ENCODE results near the gene CAPN8.

CAPN8 gene

DNA sequence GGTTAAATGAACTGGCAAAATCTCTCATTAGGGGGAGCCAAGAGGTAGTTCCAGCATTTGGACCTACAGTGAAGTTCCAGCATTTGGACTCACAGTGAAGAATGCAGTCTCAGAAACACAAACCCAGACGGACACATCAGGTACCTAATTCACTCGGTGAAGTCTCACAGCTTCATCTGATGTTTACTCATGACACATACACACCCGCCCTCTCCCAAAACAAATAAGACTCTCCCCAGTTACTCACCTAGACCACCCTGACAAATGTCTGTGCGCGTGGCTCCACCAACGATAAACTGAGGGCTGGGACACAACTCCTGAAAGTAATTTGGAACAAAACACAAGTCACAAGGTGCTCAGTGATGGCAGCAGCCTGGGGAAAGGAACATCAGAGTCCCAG is 11.4 kb downstream of the CAPN8 start:
- no peak overlapping the region for H3K4me3 ChIP-seq (ENCODE audit: low read depth, low read length)
- TF ChIP-seq, protein P1, sequence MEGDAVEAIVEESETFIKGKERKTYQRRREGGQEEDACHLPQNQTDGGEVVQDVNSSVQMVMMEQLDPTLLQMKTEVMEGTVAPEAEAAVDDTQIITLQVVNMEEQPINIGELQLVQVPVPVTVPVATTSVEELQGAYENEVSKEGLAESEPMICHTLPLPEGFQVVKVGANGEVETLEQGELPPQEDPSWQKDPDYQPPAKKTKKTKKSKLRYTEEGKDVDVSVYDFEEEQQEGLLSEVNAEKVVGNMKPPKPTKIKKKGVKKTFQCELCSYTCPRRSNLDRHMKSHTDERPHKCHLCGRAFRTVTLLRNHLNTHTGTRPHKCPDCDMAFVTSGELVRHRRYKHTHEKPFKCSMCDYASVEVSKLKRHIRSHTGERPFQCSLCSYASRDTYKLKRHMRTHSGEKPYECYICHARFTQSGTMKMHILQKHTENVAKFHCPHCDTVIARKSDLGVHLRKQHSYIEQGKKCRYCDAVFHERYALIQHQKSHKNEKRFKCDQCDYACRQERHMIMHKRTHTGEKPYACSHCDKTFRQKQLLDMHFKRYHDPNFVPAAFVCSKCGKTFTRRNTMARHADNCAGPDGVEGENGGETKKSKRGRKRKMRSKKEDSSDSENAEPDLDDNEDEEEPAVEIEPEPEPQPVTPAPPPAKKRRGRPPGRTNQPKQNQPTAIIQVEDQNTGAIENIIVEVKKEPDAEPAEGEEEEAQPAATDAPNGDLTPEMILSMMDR (IDR thresholded peaks at IDR 0.05; ENCODE audit: low read depth, low read length, missing control alignments), result no peak
- no peak for DNase-seq (ENCODE audit: low read depth)

DNA sequence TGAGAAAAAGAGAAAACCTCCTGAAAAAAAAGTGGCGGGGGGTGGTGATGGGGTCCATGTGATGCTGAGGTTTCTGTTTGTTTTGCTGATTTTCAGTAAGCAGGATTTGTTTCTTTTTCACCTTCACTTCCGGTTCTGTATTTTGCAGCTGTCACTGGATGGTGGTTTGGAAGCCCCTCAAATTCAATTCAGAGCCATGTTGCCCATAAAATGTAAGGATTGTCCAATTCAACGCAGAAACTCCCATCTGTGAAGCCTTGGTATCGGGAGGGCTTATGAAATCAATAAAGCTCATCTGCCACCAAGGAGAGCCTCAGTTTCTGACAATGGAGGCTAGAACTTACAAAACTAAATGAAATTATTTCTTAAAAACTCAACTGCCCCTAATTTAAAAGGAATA is 12.1 kb downstream of the CAPN8 start:
- H3K4me3 ChIP-seq (ENCODE audit: low read depth, low read length), result no peak overlapping the region
- TF ChIP-seq, protein P1 (IDR thresholded peaks at IDR 0.05; ENCODE audit: low read depth, low read length, missing control alignments), result no peak
- DNase-seq (ENCODE audit: low read depth), result no peak

DNA sequence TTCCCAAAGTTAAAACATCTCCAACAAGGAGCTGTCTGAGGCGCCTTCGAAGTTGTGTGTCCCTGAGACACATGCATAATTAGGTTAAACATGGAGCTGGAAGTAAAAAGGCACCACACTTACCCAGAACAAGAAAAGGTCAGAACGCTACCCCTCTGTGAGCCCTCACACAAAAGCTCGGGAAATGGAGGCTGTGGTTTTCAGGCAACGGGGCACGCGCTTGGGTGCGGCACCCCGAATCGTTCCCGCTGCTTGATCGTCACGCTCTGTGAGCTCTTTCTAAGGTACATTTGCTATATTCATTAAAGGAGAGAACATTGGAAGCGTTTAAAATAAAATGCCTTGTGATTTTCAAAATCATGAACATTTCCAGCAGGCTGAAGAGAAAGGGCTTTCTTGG is 12.5 kb downstream of the CAPN8 start:
- no peak overlapping the region for H3K4me3 ChIP-seq (ENCODE audit: low read depth, low read length)
- TF ChIP-seq, protein P1 (IDR thresholded peaks at IDR 0.05; ENCODE audit: low read depth, low read length, missing control alignments), result no peak
- no peak for DNase-seq (ENCODE audit: low read depth)

DNA sequence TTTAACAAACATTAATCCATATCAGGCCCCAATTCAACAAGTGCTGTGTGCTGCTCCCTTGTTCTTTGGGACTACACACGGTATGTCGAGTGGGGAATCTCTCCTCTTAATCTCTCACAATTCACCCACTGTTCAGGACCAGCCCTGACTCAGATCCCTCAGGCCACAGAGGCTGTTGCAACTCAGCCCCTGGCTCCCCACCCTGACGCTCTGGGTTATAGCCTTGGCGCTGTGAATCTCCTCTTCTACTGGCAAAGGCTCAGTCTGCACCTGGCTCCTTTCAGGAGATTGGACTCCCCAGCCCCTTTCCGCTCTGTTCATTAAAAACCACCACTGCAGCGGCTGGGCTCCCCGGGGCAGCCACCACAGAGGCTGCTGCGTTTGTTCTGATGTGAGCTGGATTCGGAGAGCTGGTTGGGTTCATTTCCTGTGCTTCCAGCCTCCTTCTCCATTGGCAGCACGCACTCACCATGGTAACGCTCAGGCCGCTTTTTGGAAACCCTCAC is 13.0 kb downstream of the CAPN8 start:
- no peak for DNase-seq (ENCODE audit: low read depth)
- H3K4me3 ChIP-seq (ENCODE audit: low read depth, low read length), result no peak overlapping the region
- TF ChIP-seq, protein P1 (IDR thresholded peaks at IDR 0.05; ENCODE audit: low read depth, low read length, missing control alignments), result no peak

DNA sequence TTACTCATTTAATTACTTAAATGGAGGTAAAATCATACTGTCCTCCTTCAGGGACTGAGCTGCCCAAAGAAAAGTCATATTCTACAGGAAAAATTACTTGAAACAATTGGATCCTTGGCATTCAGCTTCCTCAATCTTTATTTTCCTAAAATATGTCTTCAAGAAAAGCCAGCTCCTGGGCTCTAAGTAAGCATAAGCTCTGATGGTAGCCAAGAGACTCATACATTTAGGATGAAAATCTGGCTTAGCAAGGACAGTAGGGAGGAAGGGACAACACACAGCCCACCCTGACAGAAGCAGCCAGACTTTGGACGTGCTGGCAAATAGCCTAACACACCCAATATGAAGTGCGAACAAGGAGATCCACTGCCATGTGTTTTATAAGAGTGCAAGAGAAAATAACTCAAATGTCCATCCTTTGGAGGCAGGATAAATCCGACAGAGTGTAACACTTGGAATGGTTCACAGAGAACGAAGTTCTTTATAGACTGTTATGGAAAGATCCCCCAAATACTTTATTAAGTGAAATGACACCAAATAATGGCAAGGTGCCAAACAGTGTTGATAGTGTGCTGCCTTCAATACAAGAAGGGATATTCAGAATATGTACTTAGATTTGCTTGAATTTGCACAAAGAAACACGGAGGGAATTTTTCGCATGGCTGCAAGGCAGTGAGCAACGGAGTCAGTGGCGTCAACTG is 14.1 kb downstream of the CAPN8 start:
- TF ChIP-seq, protein P1 (IDR thresholded peaks at IDR 0.05; ENCODE audit: low read depth, low read length, missing control alignments), result no peak
- DNase-seq (ENCODE audit: low read depth), result no peak
- no peak overlapping the region for H3K4me3 ChIP-seq (ENCODE audit: low read depth, low read length)

DNA sequence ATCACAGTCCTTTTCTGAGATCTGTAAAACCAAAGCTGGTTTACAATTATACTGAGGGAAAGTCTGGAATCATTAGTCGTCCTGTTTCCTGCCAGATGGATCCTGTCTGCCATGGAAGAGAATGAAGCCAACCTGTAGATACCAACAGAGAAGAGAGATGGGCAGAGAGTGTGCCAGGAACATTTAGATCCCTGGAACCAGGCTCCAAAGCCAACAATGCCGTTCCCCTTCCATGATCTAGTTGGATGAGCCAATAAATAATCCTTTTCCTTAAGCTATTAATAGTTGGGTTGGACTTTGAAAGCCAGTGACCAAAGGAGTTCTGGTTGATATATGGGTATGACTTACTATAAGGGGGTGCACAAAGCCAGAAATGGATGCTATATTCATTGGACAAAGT is 15.0 kb downstream of the CAPN8 start:
- no peak overlapping the region for H3K4me3 ChIP-seq (ENCODE audit: low read depth, low read length)
- DNase-seq (ENCODE audit: low read depth), result no peak
- TF ChIP-seq, protein P1 (IDR thresholded peaks at IDR 0.05; ENCODE audit: low read depth, low read length, missing control alignments), result no peak

DNA sequence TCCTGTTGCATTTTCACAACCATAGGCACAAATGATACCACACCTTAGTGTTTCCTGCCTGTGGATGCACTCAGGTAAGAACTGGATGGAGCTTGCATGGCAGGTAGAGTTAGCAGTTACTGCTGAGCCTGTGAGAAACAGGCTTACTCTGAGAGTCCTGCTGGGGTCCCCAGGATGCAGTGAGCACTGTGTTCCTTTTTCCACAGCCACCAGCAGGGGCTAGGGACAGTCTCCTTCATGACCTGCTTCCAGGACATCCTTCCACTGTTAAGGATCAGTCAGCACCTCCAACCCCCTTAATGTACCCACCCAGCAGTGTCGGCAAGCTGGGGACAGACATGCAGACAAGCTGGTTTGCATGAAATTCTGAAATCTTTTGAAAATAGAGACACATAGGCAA is 16.3 kb downstream of the CAPN8 start:
- no peak overlapping the region for H3K4me3 ChIP-seq (ENCODE audit: low read depth, low read length)
- TF ChIP-seq, protein P1 (IDR thresholded peaks at IDR 0.05; ENCODE audit: low read depth, low read length, missing control alignments), result no peak
- no peak for DNase-seq (ENCODE audit: low read depth)
